Glomerular visceral epithelial cell (primary cell): ENCODE measurements around the gene PHC3.
A peak's percentile ranks its signal among the peaks of the same experiment; 100 is the strongest.

Experiments
- DNase-seq: peaks from one replicate; pipeline ENCODE4 v3.0.0-alpha.2; 2016; ENCODE audit errors: extremely low spot score

Gene PHC3

GRCh38 chr3:170189398-170190256 lies 8.1 kb upstream of the PHC3 start:
- DNase-seq, result no peak

- peak; percentile 20 for DNase-seq
Observed at GRCh38 chr3:170180079-170180907, 1.2 kb downstream of the PHC3 start.

- DNase-seq, result no peak
Observed at GRCh38 chr3:170179432-170179831, 2.1 kb downstream of the PHC3 start.

GRCh38 chr3:170178651-170179050 lies 2.9 kb downstream of the PHC3 start:
- no peak for DNase-seq

GRCh38 chr3:170171563-170171962 lies 10.0 kb downstream of the PHC3 start:
- DNase-seq, result no peak

- DNase-seq, result no peak
Observed at GRCh38 chr3:170164717-170165116, 16.8 kb downstream of the PHC3 start.

GRCh38 chr3:170163956-170164645 lies 17.4 kb downstream of the PHC3 start:
- no peak for DNase-seq

- no peak for DNase-seq
Observed at GRCh38 chr3:170162630-170163029, 18.9 kb downstream of the PHC3 start.

- DNase-seq, result no peak
Observed at GRCh38 chr3:170162052-170162451, 19.5 kb downstream of the PHC3 start.

GRCh38 chr3:170159933-170160332 lies 21.6 kb downstream of the PHC3 start:
- DNase-seq, result no peak

- no peak for DNase-seq
Observed at GRCh38 chr3:170159459-170159858, 22.1 kb downstream of the PHC3 start.

GRCh38 chr3:170155604-170156003 lies 25.9 kb downstream of the PHC3 start:
- DNase-seq, result no peak

- DNase-seq, result no peak
Observed at GRCh38 chr3:170154569-170155143, 26.9 kb downstream of the PHC3 start.

- DNase-seq, result no peak
Observed at GRCh38 chr3:170154084-170154483, 27.4 kb downstream of the PHC3 start.

- DNase-seq, result no peak
Observed at GRCh38 chr3:170151536-170151935, 30.0 kb downstream of the PHC3 start.

GRCh38 chr3:170149016-170149415 lies 32.5 kb downstream of the PHC3 start:
- no peak for DNase-seq

GRCh38 chr3:170145278-170145677 lies 36.3 kb downstream of the PHC3 start:
- no peak for DNase-seq

- no peak for DNase-seq
Observed at GRCh38 chr3:170144437-170144843, 37.1 kb downstream of the PHC3 start.

GRCh38 chr3:170142373-170142772 lies 39.2 kb downstream of the PHC3 start:
- DNase-seq, result no peak

GRCh38 chr3:170137986-170138385 lies 43.5 kb downstream of the PHC3 start:
- DNase-seq, result no peak

- DNase-seq, result no peak
Observed at GRCh38 chr3:170132335-170132734, 49.2 kb downstream of the PHC3 start.

- DNase-seq, result no peak
Observed at GRCh38 chr3:170130532-170130931, 51.0 kb downstream of the PHC3 start.
